NCI-H2227 (cell line): ENCODE results near the gene B4GALT3.

ENCODE experiments used
- DNase-seq: peaks from one replicate; lab custom pipeline; 2025; ENCODE audit not compliant: unreplicated experiment; lab: John Stamatoyannopoulos, UW

The B4GALT3 gene

DNA sequence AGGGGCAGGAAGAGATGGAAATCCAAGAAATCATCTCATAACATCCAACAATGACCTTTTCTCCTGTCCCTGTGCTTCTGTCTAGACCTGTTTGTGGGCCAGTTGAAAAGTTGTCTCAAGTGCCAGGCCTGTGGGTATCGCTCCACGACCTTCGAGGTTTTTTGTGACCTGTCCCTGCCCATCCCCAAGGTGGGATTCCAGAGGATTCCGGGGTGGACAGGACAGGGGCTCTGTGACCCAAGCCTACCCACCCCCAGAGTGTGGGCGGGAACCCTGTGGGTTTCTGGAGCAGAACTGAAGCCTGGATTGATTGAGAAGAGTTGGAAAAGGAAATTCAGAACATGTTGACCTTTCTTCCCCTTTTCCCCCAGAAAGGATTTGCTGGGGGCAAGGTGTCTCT is 13.5 kb downstream of the B4GALT3 start:
- no peak for DNase-seq

DNA sequence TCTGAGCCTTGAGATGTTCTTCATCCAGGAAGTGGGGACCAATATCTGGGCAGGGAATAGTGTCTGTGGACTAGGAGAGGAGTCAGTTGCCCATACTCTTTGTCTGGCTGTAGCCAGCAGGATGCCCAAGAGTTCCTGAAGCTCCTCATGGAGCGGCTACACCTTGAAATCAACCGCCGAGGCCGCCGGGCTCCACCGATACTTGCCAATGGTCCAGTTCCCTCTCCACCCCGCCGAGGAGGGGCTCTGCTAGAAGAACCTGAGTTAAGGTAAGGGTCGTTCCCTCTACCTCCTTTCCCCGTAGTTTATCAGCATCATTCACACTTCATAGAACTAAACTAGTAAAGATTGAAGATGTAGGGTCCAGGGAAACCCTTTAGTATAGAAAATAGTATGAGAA is 14.5 kb downstream of the B4GALT3 start:
- no peak for DNase-seq

DNA sequence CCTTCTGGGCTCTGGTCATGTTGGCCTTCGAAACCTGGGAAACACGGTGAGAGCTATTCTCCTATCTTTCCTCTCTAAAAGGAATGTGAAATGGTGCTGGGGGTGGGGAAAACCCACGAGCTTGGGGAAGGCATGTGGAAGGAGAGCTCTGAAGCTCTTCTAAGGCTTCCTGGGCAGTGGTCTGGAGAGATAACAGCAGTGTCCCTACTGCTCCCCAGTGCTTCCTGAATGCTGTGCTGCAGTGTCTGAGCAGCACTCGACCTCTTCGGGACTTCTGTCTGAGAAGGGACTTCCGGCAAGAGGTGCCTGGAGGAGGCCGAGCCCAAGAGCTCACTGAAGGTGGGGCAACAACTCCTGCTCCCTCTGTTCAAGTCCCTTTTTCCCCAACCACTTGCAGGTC is 15.3 kb downstream of the B4GALT3 start:
- no peak for DNase-seq

DNA sequence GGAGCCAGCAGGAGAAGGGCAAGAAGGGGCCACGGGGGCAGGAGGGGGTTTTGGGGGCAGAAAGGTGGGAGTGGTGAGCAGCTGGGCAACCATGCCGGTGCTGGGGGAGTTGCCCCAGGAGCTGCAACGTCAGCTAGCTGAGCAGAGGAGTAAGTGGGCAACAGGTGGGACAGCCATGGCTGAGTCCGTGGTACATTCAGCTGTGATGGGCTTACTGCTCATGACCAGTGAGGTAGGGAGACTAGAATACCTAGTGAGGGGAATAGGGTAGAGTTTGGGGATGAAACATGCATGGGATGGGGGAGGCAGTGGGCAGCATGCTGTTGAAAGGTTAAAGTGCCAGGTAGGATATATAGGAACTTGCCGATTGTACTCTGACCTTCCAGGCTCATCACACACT is 15.7 kb downstream of the B4GALT3 start:
- DNase-seq: no peak

DNA sequence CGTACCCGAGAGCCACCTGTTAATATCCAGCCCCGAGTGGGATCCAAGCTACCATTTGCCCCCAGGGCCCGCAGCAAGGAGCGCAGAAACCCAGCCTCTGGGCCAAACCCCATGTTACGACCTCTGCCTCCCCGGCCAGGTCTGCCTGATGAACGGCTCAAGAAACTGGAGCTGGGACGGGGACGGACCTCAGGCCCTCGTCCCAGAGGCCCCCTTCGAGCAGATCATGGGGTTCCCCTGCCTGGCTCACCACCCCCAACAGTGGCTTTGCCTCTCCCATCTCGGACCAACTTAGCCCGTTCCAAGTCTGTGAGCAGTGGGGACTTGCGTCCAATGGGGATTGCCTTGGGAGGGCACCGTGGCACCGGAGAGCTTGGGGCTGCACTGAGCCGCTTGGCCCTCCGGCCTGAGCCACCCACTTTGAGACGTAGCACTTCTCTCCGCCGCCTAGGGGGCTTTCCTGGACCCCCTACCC is 16.6 kb downstream of the B4GALT3 start:
- DNase-seq: no peak

DNA sequence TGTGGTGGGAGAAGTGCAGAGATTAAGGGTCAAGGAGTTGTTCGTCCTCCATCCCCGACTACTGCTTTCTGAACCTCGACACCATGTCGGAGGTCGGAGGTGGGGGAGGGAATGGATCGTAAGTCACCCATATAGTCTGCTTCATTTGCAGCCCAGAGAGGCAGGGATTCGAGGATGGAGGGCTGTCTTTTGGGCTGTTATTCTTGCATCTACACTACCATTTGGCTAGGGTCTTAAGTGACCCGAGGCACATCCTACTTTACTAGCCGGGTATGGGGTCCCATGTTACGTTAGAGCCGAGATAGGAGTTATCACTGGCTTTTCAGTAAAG is 17.4 kb downstream of the B4GALT3 start:
- no peak for DNase-seq

DNA sequence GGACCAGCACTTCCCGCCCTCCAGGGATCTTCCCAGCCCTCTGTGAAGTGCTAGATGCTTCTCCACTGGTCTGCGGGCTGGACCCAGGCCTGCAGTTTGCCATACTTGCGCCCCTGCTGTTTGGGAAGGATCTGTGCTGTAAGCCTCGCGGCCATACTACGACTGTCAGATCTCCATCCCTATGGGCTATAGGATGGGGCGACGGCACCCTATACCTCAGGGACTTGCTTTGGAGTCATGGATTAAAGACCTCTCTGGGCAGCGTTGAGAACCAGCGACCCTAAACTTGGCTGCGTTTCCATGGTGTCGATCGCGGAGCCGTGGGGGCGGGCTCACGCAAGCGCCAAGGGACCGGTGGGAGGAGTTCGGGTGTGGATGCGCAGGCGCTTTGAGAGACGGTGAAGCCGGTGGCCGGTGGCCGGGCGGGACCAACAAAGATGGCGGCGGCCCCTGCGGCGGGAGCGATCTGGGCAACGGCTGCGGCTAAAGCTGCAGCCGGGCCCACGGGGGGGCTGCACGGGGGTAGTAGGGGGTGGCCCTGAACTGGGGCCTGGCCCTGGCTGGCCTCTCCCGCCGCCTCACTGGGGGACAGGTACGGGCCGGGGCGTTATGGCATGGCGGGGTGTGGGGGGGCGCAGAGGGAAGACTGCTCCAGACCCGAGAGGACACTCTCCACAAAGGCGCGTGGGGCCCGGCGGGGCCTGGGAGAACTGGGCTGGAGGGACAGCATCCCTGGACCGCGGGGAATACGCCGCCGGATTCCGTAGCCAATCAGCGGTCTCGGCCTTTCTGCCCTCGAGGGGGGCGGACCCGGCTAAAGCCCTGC is 18.0 kb downstream of the B4GALT3 start, which contains the start of gene USP21:
Gene USP21 (plus strand): TSS at position 414 of the 826 bp plus-strand sequence. CDS start 1,141 bp downstream, outside the sequence.
- peak; percentile 96 for DNase-seq

DNA sequence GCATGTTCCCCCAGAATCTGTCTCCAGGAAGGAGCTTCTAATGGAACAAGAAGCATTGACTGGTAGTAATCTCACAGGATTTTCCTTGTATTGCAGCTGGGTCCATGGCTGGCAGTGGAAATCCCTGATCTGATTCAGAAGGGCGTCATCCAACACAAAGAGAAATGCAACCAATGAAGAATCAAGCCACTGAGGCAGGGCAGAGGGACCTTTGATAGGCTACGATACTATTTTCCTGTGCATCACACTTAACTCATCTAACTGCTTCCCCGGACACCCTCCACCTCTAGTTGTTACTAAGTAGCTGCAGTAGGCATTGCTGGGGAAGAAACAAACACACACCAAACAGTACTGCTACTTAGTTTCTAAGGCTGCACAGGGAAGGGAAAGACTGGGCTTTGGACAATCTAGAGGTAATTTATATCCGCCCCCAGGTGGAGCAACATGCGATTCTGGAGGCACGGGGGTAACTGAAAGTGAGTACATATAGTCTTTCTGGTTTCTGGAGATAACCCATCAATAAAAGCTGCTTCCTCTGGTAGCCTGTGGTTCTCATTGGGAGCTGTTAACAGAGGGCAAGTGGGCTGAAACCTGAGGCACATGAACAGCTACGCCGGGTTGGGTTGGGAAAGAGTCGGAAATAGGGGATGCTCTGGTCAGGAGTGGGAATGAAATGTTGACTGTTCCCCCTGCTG is 18.8 kb downstream of the B4GALT3 start:
- peak; percentile 46 for DNase-seq

DNA sequence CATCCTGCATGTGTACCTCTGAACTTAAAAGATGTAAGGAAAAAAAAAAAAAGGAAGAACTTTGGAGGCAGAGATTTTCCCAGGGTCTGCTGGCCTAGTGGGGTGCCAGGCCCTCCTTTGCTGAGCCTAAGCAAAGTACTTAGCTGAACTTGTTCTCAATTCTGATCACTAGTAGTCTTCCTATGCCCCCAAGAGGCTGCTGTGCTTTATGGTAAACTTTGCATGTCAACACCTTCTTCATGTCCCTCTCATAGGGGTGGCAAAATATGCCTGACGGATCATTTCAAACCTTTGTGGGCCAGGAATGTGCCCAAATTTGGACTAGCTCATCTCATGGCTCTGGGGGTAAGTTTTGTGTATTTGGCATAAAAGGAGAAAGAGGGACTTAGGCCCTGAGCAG is 19.4 kb downstream of the B4GALT3 start:
- no peak for DNase-seq

DNA sequence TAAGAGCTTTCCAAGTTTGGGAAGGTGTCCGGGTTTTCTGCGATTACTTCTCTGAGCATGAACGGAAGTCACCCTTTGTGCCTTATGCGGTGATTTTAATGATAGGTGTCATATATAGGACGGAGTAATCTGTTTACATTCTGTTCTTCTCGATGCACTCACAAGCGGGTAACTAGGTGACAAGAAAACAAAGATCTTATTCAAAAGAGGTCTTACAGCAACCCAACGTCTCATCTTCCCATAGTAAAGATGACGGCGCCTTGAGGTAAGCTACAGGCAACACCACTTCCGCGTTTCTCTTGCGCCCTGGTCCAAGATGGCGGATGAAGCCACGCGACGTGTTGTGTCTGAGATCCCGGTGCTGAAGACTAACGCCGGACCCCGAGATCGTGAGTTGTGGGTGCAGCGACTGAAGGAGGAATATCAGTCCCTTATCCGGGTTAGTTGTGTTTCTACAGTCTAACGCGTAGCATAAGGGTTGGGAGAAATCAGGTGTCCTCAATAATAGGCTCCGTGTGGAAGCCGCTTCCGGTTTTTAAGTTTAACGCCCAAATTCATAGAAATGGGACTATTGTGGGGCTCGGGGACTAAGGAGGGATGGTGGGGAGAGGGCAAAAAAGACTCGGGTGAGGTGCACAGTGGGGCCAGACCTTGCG is 23.5 kb downstream of the B4GALT3 start, which contains the start of gene UFC1:
Gene UFC1 (plus strand): TSS at position 297 of the 656 bp plus-strand sequence. CDS start 20 bp downstream, at position 317.
- DNase-seq: peak; percentile 90

DNA sequence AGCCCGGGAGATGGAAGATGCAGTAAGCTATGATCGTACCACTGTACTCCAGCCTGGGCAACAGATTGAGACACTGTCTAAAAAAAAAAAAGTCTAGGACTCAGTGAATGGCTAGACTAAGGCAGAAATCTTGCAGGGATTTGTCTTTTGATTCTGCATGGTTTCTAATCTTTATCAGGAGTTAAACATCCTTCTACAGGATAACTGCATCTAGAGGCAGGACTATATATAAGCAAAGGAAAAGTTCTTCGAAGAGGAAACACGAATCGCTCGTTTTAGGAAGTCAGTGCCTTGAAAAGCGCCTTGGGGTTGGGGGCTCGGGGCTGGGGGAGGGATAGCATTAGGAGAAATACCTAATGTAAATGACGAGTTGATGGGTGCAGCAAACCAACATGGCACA is 24.1 kb downstream of the B4GALT3 start:
- DNase-seq: no peak

DNA sequence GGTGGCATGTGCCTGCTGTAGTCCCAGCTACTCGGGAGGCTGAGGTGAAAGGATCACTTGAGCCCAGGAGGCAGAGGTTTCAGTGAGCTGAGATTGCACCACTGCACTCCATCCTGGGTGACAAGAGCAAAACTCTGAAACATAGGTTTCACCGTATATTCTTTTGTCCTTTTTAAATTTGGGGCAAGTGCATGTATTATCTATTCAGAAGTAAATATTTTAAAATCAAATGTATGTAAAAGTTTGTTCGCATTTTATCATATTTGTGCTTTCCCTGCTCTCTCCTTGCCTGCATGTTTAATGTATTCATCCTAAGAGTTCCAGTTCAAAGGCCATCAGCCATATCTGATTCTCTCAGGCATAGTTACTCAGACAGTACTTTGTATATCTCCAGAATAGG is 31.5 kb downstream of the B4GALT3 start:
- no peak for DNase-seq

DNA sequence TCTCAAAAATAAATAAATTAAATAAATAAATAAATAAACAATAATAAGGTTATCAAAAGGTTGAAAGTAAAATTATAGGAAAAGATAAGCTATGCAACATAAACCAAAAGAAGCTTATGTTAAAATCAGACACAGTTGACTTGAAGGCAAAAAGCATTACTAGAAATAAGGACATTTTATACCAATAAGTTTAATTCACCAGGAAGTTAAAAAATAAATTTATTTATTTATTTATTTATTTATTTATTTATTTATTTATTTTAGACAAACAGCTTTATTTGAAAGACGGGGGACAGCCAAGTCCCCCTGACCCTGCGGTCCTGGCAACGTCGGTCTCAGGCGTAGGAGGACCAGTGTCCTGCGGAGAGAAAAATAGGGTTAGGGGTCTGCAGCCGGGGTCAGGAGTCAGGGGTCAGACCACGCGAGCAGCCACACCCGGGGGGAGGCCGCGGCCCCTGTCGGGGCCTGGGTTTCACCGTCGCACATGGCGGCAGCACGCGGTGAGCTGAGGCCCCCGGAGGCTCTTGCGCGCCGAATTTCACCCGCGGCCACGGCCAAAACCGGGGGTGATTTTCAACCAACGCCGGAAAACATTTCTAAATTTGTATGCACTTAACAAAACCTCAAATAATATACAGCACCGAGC is 36.4 kb downstream of the B4GALT3 start:
- DNase-seq: no peak

DNA sequence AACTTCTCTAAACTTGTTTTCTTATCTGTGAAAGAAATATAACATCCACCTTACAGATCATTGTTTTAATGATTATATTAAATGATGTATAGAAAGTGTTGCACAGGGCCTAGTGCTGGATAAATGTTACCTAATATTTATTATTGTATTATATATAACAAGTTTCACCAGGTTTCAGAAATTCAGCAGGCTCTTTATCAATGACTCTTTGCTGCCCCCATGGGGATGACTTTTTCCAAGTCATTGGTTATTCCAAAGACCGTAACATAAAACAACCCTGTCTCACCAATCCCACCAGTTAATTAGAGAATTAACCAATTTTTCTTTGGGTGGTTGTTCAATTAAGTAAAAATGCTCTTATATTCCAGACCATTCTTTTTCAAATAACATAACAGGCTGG is 37.5 kb downstream of the B4GALT3 start:
- DNase-seq: peak; percentile 36

DNA sequence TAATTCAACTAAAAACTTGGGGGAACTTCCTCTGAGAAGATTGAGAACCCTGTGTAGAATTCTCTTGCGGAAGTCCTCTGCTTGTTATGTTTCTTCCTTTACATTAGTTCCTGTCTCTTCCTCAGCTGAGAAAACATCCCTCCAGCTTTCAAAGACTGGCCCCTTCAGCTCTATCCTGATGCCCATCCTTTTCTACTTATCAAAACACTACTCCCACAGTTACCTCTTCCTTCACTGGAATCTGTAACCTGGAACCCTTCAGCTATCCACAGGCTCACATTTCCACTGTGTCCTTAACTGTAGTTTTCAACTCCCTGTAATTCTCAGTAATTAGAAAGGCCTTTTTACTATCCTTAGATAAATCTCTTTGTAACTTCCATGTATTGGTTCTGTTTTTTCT is 38.9 kb downstream of the B4GALT3 start:
- no peak for DNase-seq

DNA sequence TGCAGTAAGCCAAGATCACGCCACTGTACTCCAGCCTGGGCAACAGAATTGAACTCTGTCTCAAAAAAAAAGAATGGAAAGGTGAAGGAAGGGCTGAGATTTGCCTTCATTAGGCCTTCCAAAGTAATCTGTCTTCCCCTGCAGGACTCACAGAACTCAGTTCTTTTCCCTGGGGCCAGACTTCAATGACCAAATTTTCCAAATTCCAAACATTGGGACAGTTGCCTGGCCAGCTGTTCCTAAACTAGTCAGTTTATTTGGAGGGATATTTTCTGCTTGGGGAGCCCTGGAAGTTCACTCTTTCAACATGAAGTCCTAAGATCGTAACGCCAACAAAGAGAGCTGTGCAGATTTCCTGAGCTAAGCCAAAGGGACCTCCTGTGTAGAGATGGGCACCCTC is 39.4 kb downstream of the B4GALT3 start:
- no peak for DNase-seq

DNA sequence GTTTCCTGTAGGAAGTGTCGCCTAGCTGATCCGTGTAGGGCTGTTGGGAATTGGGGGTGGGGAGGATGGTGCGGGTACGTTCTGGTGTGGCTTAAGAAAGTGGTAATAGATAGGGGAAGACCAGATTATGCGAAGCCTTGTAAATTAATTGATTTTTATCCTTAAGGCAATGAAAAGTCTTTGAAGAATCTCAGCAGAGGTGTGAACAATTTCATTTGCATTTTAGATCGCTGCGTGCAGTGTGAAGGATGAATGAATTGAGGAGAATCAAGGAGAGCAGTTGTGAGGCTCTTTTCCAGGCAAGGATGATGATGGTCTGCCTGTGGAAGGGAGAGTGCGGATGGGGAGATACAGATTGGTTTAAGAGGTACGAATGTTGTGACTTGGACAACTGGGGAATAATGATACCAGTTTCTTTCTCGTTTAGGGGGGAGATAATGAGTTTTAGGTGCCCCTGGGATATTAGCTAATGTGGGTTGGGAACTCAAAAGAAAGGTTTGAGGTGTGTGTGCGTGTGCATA is 44.0 kb downstream of the B4GALT3 start:
- peak; percentile 51 for DNase-seq

DNA sequence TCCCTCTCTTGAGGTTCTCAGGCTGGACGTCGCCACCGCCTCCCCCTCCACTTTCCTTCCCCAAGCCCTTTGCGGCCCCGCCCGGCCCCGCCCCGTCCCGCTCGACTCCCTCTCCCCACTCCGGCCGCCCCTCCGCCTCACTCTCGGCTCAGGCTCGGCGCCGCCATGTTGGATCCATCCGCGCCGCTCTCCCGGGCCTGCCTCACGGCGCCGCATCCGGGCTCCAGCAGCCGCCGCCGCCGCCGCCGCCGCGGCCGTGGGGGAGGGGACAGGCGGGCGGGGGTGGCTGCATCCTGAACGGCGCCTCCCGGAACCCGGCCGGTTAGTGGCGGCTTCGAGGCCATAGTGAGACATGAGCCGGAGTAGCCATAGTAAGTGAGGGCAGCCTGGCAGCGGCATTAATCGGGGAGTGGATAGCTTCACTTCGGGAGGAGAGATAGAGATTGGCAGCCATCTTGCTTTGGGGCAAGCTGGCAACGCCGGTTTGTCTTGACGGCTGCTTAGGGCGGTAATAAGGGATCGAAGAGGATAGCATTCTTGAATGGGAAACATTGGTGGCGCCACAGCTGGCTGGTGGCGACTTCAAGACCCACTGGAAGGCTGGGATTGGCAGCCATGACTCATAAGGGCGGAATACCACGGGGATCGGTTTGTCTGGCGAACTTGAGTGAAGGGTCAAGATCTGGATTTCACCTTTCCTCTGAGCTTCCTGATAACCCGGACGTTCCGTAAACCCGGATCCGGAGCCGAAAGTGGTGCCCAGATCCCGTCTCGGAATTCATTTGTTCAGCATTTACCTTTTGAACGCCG is 44.7 kb downstream of the B4GALT3 start, which contains the start of gene DEDD:
Gene DEDD (minus strand): TSS at position 258 of the 810 bp plus-strand sequence. CDS start 8,205 bp downstream, outside the sequence.
- peak; percentile 97 for DNase-seq

DNA sequence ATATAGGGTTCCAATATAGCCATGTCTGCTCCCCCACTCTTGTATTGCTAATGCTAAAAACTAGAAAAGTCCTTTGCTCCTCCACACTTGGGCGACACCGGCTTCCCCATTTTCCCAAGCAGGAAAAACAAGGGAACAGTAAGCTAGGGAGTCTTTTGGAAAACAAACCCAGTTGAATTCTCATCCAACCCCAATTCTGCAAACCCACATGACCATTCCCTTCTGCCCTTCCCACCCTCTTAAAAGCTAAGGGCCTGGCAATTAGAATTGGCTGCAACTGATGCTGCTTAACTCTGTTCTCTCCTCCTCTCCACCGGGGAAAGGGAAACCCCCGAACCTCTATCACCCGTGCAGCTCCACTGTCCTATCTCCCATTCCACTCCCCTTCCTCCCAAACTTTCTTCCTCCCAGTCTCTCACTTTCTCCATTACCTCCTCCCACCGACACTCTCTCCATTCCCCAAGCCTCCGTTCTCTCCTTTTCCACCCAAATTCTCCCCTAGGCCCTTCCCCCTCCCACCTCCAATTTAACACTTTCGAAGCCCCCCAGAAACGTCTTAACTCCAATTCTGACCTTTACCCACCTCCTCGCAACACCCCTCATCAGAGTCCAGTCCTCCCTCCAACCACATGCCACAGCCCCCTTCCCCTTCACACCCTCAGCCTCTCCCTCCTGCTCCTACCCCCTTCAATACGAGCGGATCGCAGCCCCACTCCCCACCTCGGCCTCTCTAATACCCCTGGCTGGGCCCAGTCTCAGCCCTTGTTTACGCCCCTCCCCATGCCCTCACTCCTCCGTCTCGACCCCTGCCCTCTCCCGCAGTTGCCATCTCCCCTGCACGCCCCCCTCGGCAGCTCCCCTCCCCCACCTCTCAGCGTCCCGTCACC is 45.5 kb downstream of the B4GALT3 start:
- peak; percentile 27 for DNase-seq
